NCI-H345 treated with DMSO at 0.1 percent for 48 hours (cell line): ENCODE data around the gene PDLIM5.
"Not testable (repeated sequence)": the region's sequence is repeated elsewhere in the genome, so short reads cannot be mapped to it uniquely, and the experiment has no call there.

Experiments
- DNase-seq: peaks from one replicate; lab custom pipeline; 2025; ENCODE audit not compliant: unreplicated experiment; lab: John Stamatoyannopoulos, UW

Gene PDLIM5

DNA sequence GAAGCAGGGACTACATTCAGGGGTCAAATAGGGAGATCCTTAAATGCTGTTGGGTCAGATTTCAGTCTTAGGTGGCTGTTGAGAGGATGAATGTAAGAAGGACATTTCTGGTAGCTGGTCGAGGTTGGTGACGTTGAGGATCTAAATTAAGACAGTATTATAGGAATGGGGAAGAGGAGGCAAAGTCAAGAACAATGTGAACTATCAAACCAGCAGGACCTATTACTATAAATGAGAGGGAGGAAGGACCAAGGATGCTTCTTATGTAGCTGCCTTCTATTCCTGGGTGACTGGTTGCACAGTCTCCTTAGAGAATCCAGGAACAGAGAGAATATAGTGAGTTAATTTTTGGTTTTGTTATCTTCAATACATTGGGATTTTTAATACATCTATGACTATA lies 187.6 kb downstream of the PDLIM5 start:
- DNase-seq, result no peak

- no peak for DNase-seq
These were observed 188.4 kb downstream of the PDLIM5 start for GRCh38 chr4:94640151-94640550.

DNA sequence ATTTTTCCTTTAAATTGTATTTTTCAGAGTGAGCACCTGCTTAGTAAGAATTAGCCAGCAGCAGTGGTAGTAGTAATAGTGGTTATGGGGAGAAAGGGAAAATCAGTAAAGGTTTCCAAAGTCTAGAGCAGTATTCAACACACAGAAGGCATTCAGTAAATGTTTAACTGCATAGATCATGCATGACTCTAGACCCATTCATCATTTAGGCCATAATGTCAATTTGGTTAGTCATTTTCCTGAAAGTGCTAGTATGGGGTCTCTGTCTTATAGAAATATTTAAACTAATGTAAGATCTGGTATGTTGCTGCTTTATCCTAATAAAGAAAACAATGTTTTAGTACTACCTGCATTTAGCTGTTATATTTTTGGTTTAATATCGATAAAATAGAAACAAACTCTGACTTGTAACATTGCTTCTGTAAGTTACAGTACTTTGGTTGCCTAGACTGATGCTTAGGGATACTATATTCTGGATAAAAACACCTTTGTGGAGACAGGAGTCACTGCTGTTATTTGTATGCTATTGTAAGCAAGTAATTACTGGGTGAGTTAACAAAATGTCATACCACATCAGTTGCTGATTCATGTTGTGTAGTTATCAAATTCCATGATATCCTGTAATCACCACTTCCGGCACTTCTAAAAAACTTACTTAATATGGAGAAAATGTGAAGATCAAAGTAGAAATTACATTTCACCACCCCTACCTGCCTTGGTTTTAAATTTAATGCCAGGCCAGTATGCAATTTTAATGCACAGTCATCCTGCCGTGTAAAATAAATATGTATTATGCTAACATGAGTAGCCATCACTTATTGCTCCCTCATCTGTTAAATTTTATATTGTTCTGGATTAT lies 190.2 kb downstream of the PDLIM5 start:
- DNase-seq, result no peak

GRCh38 chr4:94642561-94642866 lies 190.8 kb downstream of the PDLIM5 start:
- DNase-seq, result no peak

- DNase-seq, result no peak
These were observed 197.0 kb downstream of the PDLIM5 start for GRCh38 chr4:94648699-94649098.

GRCh38 chr4:94649381-94650133 lies 197.8 kb downstream of the PDLIM5 start:
- DNase-seq, result no peak

DNA sequence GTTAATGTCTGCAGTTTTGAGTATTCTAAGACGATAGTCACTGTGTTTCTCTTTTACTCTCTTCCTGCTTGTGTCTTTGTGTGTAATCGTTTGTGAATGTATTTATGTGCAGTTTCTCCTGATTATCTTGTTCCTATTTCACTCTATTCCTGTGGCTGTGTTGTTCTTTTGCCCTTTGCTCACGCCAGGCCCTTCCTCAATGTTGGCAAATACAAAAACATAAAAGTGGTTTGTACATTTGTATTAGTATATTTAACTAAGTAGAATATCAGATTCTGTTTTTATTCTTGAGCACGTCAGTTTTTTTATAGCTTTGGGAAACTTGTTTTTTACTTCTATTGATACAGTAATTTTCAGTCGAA lies 198.4 kb downstream of the PDLIM5 start:
- no peak for DNase-seq

DNA sequence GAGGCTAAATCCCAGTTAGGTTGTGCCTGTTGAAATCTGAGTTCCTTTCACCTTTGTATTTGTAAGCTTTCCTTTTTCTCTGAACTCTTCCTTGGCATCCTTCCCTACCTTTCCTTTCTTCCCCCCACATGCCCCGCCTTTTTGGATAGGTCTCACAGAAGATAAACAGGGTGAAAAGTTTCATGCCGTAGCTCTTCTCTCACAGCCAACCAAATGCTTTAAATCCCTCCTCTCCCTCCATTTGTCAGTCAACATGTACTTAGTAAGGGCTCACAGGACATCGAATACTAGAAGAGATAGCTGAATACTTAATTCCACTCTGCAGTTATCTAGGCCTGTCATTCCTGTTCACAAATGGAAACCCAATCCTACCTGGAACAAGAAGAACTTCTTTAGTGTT lies 198.9 kb downstream of the PDLIM5 start:
- no peak for DNase-seq

- no peak for DNase-seq
These were observed 201.4 kb downstream of the PDLIM5 start for GRCh38 chr4:94653095-94653649.

- DNase-seq, result no peak
These were observed 202.4 kb downstream of the PDLIM5 start for GRCh38 chr4:94653984-94654609.

DNA sequence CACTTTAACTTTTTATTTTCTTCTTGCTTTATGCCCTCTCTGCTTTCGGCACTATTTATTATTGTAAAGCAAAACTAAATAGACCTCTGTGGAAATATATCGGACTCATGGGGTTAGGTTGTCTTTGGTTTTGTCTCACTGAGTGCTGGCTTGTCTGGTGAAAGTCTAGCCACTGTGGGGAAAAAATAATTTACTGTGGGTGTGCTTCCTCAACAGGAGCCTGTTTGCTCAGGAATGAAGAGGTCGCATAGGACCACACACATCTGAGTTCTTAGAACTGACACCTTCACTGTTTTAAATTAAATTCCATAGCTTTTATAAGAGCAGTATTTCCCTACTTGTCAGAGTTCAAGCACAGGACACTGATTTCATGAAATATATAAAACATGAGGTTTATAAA lies 203.0 kb downstream of the PDLIM5 start:
- no peak for DNase-seq

DNA sequence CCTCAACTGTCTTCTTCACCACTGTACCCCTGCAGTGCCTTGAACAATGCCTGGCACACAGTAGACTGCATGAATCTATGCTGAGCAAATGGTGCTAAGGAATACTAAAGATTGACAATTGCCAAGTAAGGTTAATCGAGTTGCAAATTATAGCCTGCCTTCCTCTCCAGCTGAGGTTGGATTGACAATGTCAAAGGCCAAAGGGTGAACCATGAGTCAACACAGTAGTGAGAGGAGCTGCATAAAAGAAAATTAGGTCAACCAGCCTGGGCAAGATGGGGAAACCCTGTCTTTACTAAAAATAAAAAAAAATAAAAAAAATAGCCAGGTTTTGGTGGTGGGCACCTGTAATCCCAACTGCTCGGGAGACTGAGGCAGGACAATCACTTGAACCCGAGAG lies 208.9 kb downstream of the PDLIM5 start:
- no peak for DNase-seq

- not testable (repeated sequence) for DNase-seq
These were observed 213.3 kb downstream of the PDLIM5 start for GRCh38 chr4:94665021-94665420.

DNA sequence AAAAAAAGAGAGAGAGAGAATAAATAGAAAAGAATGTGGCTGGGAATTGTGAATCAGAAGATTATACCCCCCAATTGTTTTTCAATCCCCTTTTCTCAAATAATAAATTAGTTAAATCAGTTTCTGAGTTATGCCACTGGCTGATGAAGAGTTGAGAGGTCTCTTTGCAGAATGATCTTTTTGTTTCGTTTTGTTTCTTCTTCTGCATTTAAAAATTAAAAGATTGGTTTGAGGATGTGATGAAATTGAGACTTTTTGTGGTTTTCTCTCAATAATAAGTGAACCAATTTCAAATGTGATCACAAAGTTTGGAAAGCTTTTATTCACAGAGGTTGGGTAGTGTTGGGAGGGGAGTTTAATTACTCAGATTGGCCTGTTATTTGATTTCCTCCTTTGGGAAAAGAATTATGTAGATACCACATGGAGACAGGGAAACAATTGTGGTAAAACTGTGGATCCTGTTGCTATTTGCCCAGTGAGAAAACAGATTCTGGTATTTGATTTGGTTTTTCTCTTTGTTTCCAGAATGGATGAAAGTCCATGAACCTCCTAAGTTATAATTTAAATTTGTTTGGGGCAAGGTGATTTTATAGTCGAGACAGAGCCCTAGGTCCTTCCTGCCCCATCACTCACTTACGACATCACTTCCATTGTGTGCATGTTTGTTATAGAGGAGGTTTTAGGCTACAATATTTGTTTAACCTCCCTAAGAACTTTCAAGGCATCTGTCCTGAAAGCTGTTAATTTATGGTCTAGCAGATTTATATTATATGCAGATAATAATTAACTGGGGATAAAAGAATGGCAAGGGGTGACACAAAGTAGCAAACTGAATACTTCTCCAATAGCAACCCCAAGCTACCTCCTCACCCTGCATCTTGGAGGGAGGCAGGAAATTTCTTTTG lies 214.0 kb downstream of the PDLIM5 start:
- DNase-seq, result no peak

- DNase-seq, result no peak
These were observed 217.0 kb downstream of the PDLIM5 start for GRCh38 chr4:94668724-94669123.

GRCh38 chr4:94669672-94670664 lies 218.2 kb downstream of the PDLIM5 start:
- no peak for DNase-seq

GRCh38 chr4:94671113-94671512 lies 219.4 kb downstream of the PDLIM5 start:
- no peak for DNase-seq

GRCh38 chr4:94673961-94674360 lies 222.2 kb downstream of the PDLIM5 start:
- DNase-seq, result no peak

- DNase-seq, result no peak
These were observed 225.2 kb downstream of the PDLIM5 start for GRCh38 chr4:94676970-94677369.

GRCh38 chr4:94678896-94679295 lies 227.2 kb downstream of the PDLIM5 start:
- no peak for DNase-seq
